HG03095 (cell line): ENCODE results near the gene ADM2.

ENCODE experiments used
- ATAC-seq: cut with Tn5 transposase; IDR thresholded peaks from one replicate; pipeline ENCODE4 v1.9.1; 2021; ENCODE audit warnings: moderate library complexity; ENCODE audit not compliant: unreplicated experiment

The ADM2 gene

DNA sequence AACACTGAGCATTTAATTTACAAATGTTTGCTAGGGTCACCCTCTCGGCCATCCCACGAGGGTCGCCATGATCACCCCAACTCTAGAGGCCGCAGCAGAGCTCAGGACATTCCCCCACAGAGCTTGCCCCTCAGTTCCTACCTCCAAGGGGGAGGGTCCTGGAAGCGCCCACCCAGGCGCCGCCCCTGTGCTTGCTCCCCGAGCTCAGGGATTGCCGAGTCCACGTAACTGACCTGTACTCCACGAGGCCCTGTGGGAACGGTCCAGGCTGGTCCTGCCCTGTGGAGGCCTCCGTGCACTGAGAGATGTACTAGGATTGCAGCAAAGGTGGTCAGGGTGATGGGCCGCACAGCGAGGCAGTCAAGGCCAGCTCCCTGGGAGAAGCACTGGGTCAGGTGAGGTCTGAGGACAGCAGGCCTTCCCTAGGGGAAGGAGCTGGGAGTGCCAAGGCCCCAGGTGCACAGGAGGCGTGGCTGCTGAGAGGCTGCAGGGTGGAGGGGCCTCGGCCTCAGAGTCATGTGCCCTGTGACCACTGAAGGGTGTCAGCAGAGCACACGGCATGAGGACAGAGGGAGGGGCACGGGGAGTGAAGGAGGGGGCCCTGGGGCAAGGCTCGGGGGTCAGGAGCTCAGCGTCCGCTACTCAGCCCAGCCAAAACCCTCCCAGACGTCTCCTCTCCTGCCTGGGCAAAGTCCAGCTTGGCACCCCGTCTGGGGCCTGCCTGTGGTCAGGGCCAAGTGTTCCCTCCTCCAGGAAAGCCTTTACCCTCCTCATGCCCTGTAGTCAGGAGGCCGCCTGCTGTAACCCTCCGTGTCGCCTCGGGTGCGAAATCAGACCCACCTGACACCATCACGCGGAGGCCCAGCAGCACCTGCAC is 2.9 kb downstream of the ADM2 start:
- ATAC-seq = no peak

DNA sequence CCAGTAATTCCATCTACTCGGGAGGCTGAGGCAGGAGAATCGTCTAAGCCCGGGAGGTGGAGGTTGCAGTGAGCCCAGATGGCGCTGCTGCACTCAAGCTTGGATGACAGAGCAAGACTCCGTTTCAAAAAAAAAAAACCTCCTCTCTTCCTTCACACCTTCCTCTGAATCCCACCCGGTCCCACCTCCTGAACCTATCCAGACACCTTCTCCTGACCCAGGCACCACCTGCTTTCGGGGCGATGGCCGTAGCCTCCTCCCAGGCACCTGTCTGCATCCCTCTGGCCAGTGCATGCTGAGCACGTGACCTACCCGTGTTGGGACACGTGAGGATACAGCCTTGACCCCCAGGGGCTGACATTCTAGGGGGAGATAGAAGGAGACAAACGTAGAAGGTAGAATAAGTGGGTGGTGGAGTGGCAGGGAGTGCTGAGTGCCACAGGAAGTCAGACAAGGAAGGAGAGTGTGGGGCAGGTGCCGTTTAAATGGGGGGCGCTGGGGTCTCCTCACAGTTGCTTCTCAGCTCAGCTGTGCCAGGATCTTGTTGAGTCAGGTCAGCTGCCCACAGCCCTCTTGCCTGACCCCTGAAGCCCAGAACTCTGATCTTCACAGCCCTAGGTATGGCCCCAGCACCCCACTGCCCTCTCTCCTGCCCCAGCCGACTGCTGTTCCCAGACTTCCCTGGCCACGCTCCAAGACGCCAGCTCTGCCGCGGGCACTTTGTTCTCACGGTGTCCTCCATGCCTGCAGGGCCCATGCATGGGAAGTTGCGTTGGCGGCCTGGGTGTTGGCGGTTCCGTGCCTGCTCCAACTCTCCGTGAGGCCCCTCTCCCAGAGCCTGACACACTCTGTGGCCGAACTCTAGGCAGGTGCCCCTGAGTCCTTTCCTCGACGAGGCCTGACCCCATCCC is 4.1 kb downstream of the ADM2 start:
- no peak for ATAC-seq

DNA sequence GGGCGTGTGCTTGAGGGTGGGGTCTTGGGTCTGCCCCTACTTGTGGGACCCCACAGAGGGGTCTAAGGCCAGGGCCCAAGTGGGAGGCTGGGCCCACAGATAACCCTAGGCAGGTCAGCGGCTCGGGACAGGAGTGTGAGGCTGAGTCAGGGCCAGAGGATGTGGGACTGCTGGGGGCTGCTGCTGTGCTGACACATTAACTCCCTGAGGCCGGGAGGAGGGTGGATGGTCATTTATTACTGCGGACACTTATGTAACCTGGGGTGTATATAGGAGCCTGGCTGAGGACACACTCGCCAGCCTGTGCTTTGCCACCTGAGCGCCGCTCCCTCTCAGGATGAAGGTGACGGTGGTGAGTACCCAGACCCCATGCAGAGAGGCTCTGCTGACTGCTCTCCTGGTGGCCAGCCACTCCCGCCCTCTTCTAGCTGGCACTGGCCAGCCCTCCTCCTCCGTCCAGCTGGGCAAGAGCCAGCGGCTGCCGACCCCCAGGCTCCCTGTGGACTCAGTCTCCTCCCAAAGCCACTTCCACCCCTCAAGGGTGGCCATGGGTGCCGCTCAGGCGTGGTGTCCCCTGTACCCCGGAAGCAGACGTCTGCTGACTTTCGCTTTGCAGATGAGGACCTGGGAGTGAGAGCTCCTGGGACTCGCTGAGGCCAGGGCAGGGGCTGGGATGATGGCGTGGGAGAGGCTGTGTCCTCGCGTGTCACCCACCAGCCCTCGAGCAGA is 5.4 kb downstream of the ADM2 start, which contains the start of gene MIOX:
Gene MIOX (plus strand): TSS at position 299 of the 729 bp plus-strand sequence. CDS start 39 bp downstream, at position 338.
- ATAC-seq = no peak

DNA sequence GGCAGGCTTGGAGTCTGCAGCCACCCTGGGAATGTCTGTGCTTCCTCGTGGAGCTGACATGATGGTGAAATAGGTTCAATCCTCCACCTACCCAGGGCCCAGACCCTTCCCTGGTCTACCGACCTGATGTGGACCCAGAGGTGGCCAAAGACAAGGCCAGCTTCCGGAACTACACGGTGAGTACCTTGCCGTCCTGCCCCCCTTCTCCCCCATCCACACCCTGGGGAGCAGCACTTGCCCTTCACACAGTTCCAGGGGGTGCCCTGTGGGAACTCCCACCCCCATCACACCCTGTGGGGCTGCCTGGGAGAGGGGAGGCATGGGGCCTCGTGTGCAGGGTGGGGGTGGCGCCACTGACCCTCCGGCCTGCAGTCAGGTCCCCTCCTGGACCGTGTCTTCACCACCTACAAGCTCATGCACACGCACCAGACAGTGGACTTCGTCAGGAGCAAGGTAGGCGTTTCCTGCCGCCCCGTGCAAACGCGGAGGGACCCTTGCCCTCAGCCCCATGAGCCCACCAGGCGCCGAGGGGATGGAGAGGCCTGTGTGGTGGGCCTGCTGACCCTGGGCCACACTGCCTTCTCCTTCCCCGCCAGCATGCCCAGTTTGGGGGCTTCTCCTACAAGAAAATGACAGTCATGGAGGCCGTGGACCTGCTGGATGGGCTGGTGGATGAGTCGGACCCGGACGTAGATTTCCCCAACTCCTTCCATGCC is 6.1 kb downstream of the ADM2 start:
- ATAC-seq = no peak

DNA sequence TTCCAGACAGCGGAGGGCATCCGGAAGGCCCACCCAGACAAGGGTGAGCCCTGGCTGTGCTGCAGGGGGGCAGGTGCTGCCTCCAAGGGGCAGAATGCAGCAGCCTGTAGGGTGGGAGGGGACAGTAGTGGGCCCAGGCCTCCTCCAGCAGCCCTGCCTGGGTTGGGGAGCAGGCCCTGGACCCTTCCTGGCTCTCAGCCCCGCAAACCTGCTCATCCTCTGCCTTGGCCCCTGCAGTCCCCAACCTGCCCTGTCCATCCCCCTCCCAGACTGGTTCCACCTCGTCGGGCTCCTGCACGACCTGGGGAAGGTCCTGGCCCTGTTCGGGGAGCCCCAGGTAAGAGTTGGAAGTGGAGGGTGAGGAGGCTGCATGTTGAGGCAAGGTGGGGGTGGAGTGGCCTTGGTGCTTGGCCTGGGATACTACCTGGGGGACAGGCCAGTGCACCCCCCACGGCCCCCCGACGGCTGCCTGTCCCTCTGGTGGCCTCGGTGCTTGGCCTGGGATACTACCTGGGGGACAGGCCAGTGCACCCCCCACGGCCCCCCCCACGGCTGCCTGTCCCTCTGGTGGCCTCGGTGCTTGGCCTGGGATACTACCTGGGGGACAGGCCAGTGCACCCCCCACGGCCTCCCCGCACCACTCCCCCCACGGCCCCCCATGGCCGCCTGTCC is 6.8 kb downstream of the ADM2 start:
- ATAC-seq = no peak

DNA sequence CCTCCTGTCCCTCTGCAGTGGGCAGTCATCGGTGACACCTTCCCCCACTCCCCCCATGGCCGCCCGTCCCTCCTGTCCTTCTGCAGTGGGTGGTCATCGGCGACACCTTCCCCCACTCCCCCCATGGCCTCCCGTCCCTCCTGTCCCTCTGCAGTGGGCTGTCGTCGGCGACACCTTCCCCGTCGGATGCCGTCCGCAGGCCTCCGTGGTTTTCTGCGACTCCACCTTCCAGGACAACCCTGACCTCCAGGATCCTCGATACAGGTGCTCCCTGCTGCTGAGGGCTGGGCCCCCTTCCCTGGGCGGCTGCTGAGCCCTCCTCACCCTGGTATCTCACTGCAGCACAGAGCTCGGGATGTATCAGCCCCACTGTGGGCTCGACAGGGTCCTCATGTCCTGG is 7.5 kb downstream of the ADM2 start:
- no peak for ATAC-seq

DNA sequence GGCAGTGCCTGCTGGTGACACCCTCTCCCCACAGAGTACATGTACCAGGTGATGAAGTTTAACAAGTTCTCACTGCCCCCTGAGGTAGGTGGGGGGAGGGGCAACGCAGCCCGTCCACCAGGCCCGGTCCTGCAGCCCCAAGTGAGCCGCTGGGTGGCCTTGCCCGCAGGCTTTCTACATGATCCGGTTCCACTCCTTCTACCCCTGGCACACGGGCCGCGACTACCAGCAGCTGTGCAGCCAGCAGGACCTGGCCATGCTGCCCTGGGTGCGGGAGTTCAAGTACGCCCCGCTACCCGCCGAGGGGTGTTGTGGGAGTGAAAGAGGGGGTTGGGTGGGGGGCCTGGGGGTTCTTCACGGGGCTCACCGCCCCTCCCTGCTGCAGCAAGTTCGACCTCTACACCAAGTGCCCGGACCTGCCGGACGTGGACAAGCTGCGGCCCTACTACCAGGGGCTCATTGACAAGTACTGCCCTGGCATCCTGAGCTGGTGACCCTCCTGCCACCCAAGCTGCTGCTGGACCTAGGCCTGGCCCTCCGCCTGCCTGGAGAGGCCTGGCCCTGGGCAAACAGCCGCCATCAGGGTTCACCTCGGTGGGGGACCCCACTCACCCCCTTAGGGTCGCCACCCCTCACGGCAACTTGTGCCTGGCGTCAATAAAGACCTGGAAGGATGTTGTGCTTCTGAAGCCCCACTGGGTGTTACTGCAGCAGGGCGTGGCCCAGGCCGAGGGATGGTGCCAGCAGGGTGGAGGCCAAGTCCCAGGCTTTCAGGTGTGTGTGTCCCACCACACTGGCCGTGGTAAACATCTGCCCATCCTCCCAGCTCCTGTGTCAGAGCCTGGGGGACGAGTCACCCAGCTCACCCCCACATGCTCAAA is 8.3 kb downstream of the ADM2 start:
- no peak for ATAC-seq

DNA sequence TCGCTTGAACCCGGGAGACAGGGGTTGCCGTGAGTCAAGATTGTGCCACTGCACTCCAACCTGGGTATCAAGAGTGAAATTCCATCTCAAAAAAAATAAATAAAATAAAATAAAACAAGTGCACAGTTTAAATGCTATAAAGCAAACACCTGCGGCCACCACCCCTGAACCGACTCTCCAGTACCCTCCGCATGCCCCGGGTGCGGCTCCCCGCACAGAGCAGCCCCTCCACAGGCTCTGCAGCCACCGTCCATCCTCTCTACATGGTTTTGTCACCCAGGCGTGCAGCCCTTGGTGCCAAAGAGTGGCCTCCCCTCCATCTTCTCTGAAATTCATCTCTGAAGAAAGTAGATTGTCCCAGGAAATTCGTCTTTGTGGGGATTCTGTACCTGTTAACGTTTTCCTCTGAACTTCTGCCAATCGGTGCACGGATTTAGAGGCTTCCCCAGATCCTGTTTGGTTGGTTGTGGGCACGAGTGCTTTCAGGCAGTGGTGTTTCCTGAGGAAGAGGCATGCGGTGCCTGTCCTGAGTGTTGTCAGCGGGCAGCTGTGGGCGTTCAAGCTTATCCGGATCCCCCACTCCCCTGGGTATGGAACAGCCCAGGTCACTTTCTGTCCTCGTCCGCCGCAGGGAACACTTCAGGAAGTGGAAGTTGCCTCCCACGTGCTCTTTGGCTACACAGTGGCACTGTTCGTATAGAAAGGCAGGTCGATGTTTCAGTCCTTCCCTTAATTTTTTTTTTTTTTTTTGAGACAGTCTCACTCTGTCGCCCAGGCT is 9.4 kb downstream of the ADM2 start:
- no peak for ATAC-seq

DNA sequence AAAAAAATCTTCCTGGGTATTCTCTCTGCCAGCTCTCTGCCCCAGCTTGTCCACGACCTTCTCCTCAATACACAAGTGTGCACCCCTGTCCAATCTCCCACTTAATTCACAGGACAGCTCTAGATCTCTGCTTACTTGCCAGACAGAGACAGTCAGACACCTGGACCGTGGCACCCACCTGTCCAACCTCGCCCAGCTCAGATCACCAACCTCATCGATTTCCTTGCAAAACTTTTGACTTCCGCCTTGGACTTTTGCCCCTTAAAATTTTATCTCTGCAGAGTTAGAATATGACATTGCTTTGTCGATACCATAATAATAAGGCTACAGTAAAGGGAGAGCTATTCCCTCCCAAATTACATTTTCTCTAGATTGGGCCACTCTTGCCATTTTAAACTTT is 15.8 kb downstream of the ADM2 start:
- ATAC-seq = no peak

DNA sequence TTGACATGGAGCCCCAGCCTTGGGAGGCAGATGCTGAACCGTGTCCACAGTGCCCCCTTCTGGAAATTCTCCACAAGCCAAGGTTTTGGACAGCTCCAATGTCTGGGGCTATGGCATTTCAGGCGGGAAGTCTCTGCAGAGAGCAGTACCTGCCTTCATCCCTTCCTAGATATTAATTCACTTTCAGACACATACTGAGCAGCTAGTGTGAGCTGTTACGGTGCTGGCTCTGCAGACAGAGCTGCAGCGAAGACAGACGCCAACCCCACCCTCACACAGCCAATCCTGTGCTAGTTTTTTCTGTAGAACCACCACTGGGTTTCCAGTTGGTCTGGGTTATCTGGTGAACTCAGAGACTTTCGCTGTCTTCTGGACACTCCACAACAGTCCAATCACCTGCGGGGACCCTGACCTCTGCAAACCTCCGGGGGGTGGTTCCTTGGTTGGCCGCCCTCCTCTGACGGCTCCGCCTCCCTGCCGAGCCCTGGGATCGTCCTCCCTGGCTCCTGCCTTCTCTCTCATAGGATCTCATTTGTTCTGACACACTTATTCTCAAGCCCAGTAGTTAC is 17.1 kb downstream of the ADM2 start:
- no peak for ATAC-seq

DNA sequence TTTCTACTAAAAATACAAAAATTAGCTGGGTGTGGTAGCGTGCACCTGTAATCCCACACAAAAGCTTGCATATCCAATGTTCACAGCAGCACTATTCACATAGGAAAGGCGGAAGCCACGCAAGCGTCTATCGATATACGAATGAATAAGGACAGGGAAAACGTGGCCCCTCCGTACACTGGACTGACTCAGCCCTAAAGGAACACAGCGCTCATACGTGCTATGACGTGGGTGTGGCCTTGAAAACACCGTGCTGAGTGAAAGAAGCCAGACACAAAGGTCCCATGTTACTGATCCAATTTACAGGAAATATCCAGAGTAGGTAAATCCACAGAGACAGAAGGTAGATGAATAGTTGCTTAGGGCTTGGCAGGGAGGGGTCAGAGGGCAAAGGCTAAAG is 19.1 kb downstream of the ADM2 start:
- ATAC-seq = no peak

DNA sequence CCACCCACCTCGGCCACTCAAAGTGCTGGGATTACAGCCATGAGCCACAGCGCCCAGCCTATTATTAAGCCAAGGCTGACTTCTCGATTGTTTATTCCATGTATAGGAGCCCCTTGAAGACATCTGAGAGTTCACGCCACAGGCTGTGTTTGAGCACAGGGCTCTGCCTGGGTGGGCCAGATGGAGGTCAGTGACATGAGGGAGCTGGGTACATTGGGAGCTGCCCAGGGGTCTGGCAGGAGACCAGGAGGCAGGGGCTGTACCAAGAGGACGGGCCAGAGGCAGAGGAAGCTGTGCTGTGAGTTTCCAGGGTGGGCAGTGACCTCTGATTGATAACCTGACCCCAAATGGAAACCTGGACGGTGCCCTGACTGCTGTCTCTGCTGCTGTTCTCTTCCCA is 20.8 kb downstream of the ADM2 start:
- no peak for ATAC-seq

DNA sequence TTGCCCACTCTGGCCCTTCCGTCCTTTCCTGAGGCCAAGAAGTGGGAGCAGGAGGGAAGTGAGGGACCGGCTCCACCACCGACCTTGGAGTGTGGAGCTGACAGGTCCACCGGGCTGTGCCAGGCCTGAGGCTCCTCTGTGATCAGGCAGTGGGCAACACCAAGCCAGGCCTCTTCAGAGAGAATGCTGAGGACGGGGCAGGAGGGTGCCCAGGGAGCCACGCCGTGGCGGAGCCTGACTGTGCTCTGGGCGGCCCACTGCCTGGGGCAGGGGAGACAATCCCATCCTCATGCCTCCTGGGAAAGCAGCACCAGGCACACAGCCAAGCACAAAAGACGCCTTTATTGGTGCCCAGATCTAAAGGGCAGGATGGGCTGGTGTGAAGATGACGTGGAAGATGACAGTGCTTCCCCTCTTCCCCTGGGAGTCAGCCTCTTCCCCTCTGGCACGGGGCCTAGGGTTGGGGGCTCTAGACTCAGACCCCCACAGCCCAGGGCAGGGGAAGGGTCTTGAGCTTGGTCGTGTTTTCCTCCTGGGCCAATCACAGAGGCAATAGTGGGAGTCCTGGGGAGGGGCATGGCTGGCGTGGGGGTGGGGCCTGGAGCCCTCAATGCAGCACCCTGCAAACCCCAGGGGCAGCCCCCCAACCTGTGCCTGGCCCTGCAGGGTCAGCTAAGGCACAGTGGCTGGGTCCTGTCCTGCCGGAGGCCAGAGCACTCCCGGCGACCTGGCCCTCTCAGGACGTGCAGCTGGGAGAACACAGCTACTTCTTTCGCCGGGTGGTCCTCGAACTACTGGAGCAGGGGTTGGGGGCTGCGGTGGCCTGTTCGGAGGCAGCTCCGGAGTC is 21.5 kb downstream of the ADM2 start:
- ATAC-seq = no peak

DNA sequence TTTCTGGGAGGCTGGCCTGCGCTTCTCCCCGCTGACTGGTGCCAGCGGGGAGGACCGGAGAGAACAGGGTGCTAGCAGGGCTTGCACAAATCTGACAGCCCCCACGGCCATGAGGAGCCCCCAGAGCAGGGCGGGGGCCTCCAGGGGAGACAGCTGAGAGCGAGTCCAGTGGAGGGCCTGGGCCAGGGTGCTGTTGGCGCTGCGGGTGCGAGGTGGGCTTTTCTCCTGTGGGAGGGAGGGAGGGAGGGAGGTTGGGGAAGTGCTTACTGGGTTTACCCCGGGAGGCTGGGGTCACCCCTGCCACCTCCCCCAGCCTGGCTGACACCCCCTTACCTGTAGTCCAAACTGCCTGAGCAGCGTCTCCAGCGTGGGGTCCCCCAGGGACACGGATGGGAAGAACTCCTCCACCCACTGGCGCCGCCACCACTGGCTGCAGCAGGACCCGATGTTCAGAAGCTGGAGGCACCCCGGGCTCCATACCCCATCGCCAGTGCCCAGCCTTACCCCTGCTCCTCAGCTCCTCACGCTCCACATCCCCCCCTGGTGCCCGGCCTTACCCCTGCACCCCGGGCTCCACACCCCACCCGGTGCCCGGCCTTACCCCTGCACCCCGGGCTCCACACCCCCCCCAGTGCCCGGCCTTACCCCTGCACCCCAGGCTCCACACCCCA is 22.3 kb downstream of the ADM2 start:
- ATAC-seq = no peak

DNA sequence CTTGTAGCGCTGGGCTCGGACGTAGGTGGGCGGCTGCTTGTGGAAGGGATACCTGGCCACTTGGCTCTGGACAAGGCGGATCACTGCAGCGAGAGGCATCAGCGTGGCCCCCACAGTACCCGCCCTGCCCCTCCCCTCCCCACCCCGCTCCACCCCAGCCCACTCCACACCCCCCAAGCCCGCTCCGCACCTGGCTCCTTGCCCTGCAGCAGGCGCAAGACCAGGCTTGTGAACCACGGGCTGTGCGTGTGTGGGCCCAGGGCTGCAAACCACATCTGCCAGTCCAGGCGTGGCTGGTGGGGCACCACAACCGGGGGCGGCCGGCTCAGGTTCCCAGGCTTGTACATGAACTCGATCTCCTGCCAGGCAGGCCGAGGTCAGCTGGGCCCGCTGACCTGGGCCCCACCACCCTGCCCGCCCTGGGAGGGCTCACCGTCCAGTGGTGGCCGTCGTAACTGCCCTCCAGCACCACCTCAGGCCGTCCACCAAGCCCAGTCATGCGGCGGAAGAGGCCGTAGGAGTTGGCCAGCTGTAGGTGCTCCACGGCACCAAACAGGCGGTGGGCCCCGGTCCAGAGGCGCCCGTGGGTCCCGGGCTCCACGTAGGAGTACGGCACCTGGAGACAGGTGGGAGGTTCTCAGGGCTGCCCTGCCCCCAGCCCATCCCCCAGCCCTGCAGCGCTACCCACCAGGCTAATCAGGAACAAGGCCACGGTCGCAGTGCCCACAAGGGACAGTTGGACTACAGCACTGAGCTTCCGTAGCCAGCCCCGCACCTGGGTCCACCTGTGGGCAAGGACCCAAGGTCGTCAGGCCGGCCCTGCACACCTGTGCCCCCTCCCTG is 23.2 kb downstream of the ADM2 start:
- no peak for ATAC-seq
